Activated CD4-positive, CD25-positive, alpha-beta regulatory T cell treated with anti-CD3 and anti-CD28 coated beads, Interleukin-2, amount 50 U/mL, for 16 hours (primary cell): ENCODE data around the gene SHROOM1.

Experiments used
- DNase-seq: peaks from one replicate; pipeline ENCODE4 v3.0.0-alpha.2; 2020; ENCODE audit warnings: low read depth, low spot score

SHROOM1 gene

DNA sequence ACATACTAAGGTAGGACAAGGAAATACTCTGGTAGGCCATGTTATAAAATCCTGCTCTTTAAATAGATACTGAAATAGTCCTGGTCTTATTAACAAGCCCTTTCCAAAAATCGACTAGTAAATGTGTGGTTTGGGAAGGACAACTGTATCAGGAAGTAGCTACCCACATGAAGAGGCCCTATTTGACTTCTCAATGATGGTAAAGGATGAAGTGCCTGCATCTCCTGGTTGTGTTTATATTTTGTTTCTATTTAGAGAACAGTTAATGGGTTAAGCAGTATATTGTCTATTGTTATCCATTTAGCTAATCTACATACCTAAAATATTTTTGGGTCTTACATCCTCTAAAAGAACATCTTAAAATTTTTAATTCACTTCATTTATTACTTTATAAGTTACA, 23.3 kb upstream of the SHROOM1 start:
- no peak for DNase-seq

DNA sequence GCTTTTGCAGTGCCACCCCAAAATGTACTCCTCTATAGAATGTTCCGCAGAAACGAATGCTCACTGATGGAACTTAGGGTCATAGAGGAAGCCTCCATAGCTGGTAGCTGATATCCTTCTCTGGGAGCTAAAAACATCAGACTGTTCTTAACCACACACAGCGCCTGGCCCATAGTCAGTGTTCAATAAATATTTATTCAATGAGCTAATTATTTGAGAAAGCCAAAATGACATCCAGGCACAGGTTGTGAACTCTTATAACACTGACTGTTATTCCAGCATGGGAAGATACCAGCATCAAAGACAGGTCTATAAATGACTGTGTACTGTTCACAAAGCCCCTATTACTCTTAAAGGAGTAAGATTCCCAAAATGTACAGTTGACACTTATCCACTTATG, 22.9 kb upstream of the SHROOM1 start:
- no peak for DNase-seq

DNA sequence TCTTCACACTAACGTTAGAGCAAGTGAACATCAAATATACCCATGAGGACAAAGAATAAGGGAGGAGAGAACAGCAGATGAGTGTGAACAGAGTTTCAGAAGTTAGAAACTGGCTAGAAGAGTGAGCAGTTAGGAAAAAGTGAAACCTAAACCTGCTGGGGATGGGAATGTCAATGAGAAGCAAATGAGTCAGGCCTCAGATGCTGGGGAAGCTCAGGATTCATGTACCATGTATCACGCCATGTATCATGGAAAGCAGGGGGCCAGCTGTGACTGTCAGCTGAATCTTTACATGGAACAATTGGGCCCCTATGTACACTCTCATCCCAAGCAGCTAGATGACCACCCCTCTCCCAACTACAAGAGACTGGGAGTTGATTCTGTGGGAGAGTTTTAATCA, 19.6 kb upstream of the SHROOM1 start:
- no peak for DNase-seq

DNA sequence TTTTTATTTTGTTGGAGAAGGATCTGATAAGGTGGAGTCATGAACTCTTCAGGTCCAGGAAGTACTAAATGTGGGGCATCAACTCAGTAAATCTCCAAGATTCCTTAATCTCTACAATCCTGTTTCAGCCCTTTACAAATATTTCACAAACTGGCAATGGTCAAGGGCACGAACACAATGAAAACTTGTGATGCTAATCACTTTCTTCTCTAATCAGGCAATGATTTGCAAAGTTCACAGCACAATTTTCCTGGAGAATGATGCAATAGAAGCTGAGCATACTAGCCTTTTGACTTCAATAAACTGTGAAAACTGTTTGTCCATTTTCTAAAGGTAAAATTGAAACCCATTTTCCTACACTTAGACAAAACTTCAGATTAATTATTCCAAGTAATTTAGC, 18.9 kb upstream of the SHROOM1 start:
- DNase-seq: no peak

DNA sequence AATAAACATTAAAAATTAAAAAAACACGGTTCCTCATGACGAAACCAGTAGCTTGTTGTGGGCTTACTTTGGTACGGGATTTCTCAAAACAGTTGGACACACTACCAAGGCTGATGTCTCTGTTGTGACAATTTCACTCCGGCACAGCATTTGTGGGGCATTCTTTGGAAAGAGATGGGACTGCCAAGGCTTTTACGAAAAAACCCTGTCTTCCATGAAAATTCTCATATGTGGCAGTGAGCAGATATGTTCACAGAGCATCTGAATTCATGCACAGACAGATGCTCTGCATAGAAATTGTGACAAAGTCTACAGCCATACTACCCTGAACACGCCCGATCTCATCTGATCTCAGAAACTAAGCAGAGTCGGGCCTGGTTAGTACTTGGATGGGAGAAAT, 17.8 kb upstream of the SHROOM1 start:
- DNase-seq: no peak

DNA sequence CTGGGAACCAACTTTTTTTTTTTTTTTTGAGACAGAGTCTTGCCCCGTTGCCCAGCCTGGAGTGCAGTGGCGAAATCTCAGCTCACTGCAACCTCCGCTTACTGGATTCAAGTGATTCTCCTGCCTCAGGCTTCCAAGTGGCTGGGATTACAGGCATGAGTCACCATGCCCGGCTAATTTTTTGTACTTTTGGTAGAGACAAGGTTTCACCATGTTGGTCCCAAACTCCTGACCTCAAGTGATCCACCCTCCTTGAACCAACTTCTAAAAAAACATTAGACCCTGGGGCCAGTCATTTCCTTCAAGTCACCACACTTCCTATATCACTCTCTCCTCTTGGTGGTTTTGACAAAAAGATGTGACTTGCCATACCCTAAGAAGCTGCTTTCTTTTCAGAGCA, 10.9 kb upstream of the SHROOM1 start:
- DNase-seq: no peak

DNA sequence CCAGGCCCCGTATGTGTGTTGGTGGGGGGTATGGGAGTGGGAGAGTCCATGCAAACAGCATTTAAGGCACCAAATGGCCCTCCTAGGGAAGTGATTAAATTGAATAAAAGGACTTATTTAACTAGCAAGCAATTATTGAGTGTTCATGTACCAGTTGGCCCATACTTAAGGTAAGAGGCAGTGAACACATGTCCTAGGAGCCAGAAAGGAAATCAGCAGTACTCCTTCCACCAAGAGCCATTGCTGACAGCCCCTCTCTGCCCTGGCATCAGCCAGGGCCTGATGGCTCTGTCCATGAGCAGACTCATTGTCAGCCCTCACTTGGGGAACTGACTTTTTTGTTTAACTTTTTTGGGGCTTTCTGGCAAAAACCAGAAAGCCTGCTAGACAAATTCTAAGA, 10.4 kb upstream of the SHROOM1 start:
- DNase-seq: no peak

DNA sequence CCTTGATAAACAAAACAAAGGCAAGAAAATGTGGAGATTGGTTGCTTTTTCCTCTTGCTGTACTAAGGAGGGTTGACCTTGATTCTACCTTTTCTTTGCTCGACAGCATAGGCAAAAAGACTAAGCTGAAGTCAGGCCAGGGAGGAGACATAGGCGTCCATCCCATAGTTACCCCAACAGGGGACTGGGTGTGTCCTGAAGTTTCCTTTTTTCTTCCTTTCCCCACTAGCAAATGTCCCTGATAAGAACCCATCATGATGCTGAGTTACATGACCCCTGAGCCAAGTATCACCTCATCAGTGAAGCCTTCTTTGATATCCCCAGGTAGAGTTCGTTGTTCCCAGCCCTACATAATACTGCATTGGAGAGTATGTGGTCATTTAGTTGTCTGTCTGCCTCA, 9.9 kb upstream of the SHROOM1 start:
- no peak for DNase-seq

DNA sequence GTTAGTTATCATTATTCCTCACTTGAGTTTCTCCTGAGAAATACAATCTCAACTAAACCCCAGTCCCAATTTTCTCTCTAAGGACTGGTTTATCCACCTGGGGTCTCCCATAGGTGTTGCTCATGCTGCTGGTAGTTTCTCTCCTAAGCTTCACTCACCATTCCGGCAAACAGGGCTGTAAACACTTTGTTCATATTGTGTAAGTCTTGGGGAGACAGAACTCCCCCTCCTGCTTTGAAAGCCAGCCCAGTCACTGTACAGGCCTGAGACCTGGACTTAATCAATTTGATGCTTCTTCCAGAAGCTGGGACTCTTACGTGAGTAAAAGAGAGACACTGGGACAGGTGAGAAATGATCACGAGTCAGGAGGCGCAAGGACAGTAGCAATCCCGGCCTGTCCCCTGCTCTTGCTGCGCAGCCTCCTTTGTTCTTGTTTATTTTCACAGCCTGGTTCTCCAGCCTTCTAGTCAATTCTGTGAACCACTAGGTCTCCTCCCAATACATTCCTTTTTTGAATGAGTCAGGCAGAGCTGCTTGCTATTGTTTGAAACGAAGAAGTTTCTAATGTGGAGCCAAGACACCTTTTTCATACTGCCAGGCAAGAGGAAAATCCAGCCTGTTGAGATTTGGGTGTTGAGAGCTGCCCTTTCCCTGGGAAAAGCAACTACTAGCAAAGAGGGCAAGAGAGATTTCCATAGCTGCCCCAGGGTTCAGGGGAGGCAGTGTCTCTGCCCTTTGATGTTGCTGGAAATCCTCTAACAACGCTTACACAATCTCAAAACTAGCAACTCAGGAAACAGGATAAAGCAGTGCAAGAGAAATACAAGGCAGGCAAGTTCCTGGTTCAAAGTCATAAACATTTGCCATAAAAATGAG, 9.2 kb upstream of the SHROOM1 start:
- DNase-seq: no peak

DNA sequence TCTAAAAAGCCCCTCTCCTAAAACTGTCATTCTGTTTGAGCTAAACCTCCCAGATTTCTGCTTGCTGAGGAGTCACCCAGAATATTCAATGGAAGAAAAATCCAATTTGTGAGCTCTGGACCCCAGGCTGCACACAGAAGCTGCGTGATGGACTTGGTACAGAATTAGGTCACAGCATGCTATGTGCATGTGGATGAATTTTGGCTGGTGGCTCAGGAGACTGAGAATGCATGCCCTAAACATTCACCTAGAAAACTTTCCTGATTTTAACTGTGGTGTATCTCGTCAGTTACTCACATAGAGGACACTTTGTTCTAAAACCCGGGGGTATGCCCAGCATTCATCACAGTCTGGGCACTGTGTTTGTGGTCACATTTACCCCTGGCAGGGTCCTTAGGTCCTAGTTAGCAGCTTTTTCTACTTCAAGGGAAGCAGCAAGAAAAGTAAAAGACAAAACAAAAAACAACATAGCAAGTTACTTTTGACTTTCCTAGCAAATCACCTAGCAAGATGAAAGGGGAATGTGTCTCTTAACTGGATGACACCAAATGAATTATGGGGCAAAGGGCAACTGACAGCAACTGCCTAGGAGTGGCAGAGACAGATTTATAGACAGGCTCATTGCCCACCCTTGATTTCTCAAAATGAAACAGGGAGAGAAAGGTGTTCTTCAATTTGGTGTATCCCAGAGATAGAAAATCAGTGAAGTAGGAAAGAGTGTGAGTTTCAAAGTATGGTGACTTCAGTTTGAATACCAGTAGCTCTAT, 8.3 kb upstream of the SHROOM1 start:
- no peak for DNase-seq

DNA sequence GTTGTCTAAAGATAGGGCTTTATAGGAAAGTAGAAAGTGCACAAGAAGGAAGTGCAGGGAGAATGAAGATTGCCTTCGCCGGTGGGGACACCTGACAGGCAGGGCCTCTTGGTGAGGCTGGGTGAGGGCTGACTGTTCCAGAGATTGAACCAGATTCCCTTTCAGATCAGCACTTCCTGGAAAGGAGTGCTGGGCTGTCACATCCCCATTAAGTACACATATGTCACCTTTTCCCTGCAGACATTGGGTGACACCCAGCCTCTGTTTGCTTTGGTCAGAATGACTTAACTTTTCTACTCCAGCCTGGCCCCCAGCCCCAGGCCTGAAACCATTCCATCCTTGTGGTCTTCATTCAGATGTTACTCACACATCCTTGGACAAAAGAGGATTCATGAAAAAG, 7.4 kb upstream of the SHROOM1 start:
- DNase-seq: no peak

DNA sequence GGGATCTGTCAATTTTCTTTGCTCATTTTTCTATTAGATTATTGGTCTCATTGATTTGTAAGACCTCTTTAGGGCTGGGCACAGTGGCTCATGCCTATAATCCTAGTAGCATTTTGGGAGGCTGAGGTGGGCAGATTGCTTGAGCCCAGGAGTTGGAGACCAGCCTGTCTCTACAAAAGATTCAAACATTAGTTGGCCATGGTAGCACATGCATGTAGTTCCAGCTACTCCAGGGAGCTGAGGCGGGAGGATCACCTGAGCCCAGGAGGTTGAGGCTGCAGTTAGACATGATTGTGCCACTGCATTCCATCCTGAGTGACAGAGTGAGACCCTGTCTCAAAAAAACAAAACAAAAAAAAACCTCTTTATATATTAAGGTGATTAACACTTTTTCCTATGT, 6.4 kb upstream of the SHROOM1 start:
- DNase-seq: no peak

DNA sequence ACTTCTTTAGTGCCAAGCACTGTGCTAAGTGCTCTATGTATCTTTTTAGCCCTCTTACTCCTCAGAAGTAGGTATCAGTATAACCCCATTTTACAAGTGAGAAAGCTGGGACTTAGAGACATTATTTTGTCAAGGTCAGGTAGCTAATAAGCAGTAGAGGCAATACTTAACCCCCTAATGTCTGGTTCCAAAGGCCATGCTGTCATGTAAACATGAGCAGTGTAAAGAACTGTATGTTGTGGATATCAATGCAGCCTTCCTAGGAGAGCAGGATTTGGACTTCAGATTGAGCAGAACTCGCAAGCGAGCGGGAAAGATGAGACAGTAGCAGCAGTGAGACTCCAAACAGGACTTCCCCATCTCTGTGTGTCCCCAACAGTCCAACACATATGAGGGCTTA, 3.6 kb upstream of the SHROOM1 start:
- no peak for DNase-seq

DNA sequence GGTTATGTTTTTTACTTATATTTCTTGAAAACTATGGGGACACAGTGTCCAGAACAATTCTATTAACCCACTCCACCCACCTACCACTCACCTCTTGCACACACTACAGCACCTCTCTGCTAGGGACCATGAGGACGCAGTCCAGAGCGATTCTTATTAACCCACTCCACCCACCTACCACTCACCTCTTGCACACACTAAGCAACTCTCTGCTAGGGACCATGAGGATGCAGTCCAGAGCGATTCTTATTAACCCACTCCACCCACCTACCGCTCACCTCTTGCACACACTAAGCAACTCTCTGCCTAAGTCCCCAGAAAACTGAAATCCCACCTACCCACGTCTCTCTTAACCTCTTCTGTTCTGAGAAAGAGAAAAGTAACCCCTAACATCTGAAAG, 2.2 kb upstream of the SHROOM1 start:
- DNase-seq: no peak

DNA sequence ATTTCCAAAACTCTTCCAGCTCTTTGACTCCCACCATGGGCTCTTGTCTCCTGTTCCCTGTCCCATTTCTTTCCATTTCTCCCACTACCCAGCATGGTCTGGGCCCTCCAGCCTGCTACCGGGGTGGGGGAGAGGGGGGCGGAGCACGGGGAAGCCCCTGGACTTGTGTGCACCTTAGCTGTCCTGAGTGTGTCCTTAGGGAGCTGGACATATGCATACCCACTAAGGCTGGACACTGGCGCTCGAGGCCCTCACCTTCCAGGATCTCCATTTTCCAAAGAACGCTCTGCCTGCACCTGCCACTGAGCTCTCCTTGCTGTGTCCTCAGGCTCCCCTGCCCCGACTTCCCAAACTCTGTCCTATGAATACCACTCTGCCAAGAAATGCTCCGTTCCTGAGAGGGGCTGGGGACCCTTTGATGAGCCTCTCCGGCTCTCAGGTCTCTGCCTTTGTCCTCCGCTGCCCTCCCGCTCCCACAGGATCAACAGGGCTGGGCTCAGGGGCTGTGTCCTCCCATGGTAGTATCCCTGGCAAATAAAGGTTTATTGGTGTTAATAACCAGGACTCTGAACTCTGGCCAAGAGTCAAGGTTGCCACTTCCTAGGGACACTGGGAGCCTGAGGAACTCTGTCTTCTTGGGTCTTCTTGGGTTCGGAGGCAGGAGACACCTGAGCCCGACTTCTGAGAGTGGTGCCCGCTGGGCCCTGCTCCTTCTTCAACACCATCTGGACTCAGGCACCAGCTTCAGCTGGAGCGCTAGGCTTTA, 831 bp upstream of the SHROOM1 start:
- DNase-seq: no peak

DNA sequence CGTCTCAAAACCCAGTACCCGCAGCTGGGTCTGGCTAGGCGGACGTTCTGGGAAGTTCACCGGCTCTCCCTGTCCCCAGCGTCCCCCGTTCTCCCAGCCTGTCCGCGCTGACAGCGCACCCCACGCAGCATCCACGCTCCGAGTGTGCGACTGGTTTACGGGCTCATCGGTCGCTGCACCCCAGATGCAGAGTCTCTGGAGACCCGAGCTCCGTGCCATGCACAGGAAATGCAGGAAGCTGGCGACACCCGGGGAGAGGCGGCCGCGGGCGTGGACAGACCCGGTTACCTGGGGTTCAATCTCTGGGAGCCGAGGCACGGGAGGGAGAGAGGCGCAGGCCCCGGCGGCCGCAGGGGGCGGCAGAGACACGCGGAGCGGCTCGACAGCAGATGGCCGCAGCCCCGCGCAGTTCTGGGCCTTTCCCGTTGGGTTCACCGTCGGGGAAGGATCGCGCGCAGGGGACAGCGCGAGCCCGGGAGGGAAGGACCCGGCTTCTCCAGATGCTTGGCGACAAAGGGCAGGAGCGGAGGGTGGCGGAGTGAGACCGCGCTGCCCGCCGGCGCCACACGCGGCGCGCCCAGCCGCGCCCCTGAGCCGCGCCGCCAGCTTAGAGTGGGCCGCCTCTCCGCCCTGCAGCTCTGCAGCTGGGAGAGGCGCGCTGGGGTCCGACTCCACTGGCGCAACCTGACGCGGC, 558 bp downstream of the SHROOM1 start:
- peak; percentile 28 for DNase-seq

DNA sequence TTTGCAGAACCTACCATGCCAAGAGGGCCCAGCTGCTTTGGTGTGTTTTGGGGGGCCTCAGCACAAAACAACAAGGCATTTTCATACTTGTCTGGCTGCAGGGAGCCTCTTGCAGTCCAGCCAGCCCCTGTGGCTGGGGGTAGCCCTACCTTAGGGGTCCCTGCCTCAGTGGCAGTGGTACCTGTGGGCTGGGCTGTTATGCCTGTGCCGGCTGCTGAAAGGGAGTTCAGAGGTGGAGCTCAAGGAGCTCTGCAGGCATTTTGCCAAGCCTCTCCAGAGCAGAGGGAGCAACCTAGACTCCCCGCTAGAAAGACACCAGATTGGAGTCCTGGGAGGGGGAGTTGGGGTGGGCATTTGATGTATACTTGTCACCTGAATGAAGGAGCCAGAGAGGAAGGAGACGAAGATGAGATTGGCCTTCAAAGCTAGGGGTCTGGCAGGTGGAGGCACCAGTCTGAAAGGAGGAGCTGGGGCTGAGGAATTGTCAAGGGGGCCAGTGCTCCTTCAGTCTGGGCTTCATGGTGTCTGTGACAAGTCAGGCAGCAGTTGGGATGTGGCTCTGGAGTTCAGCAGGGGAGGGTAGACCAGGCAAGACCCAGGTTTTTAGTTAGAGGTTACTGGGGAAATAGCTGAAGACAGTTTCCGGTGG, 1.5 kb downstream of the SHROOM1 start:
- DNase-seq: no peak

DNA sequence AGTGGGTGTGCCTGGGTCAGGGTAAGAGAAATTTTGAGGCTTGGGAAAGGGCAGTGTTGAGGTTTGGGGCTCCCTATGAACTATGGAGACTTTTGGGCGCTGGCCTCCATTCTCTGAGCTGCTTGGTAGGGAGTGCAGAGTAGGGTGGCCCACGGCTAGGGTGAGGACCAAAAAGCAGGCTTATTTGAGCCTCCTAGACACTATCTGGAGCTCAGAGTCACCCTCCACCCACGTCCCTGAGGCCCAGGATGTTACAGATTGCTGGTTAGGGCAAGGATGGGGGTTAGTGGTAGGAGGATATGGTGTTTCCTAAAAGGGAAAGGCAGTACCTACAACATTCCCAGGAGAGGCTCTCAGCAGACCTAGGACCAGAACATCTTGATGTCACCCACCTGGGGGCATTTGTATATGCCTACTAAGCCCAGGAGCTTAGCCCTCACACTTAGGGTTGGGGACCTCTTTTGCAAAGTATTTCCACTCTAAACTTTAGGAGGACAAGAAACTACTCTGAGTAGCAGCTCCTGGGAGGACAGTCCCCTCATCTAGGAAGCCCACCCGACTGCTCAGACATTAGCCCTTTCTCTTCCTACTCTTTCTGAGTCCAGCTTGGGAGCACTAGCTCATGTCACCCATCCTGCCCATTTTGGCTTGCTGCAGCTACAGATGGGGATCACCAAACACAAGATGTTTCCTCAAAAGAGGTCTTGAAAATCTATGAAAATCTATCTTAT, 2.3 kb downstream of the SHROOM1 start:
- DNase-seq: no peak

DNA sequence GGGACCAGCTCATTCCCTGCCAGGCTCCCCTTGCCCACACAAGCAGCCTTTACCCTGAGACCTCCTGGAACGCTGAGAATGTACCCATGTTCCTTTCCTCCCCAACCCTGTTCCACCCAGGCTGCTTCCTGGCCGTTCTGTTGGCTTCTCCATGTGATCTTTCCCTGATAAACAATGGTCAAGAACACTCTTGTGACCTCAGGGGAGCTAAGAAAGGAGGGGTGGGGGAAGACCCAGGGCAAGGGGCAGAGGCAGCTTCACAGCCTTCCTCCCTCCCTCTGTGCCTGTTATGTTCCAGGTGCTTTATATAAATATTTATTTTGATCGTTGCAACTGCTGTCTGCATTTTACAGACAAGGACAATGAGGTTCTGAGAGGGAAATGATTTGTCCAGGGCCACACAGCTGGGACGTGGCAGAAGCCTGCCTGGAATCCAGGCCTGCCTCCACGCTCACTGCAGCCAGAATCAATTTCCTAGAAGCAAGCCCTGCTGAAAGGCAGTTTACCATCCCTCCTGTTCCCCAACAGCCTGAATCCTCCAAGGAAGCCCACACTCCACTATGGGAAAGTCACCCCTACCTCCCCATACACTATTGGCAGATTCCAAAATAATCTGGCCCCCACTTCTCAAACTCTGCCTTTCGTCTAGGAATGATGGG, 3.9 kb downstream of the SHROOM1 start:
- no peak for DNase-seq

DNA sequence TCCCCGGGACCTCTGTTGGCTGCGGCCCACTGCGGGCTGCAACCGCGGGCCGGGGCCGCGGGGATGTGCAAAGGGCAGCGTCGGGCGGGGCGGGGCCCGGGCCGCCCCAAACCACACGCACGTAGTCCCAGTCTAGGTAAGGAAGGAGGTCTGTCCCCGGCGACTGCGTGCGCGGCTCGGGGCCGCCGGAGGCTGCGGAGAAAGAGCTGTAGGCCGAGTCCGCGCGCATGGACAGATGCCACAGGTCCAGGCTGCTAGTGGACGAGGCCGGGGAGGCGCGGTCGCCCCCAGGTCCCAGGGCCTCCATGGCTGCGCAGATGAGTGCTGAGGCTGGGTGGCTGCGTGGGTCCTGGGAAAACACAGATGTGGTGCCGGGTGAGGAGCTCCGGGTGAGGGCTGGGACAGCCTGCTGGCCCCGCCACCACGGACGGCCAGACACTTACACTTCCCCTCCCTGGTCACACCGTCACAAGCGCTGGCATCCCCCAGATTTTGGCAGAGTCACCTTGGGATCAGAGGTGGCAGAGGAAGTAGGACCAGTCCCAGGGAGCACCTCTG, 4.5 kb downstream of the SHROOM1 start:
- DNase-seq: no peak
